ENCODE data around the gene CADM1.

The CADM1 gene

DNA sequence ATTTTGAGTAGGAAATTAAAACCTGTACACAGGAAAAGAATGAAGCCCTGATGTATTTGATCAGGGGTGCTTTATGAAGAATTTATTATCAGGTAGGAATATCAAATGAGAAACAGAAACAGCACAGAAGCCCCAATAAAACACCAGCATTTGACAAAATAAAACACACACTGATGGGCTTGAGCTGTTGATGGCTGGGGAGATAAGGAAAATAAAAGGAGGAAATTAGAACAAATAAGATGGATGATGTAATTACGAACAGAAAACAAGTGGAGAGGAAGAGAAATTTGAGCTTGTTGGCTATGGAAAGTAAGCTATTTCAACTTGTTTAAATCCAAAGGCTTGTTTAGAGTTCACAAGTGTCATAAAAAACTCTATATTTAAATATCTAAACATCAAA is 213.7 kb downstream of the CADM1 start:
- no peak for DNase-seq (ENCODE audit: low read depth in 2 of 2)
- TF ChIP-seq, protein P1, sequence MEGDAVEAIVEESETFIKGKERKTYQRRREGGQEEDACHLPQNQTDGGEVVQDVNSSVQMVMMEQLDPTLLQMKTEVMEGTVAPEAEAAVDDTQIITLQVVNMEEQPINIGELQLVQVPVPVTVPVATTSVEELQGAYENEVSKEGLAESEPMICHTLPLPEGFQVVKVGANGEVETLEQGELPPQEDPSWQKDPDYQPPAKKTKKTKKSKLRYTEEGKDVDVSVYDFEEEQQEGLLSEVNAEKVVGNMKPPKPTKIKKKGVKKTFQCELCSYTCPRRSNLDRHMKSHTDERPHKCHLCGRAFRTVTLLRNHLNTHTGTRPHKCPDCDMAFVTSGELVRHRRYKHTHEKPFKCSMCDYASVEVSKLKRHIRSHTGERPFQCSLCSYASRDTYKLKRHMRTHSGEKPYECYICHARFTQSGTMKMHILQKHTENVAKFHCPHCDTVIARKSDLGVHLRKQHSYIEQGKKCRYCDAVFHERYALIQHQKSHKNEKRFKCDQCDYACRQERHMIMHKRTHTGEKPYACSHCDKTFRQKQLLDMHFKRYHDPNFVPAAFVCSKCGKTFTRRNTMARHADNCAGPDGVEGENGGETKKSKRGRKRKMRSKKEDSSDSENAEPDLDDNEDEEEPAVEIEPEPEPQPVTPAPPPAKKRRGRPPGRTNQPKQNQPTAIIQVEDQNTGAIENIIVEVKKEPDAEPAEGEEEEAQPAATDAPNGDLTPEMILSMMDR (IDR thresholded peaks at IDR 0.05; ENCODE audit: low read depth, low read length), result no peak
- H3K4me3 ChIP-seq (replicated peaks in 1 of 2; ENCODE audit: low read depth in 2 of 2, low read length in 2 of 2), result no peak overlapping the region

DNA sequence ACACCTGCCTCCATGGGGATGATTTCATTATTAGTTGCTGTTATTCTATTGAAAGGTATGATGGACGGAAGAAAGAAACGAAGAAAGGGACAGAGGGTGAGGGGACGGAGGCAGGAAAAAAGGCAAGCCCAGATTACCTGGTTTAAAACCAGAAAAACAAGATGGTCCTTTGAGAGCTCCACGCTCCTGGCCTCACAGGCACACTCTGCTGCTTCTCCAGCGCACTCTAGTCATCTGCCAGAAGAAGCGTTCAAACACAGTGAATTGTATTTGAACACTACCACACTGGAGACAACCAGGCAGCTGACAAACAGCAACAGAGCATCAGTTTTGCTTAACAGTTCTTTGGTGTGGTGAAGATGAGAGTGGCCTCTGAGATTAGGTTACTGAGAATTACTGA is 216.9 kb downstream of the CADM1 start:
- no peak for DNase-seq (ENCODE audit: low read depth in 2 of 2)
- TF ChIP-seq, protein P1 (IDR thresholded peaks at IDR 0.05; ENCODE audit: low read depth, low read length), result no peak
- H3K4me3 ChIP-seq (replicated peaks in 1 of 2; ENCODE audit: low read depth in 2 of 2, low read length in 2 of 2), result no peak overlapping the region

DNA sequence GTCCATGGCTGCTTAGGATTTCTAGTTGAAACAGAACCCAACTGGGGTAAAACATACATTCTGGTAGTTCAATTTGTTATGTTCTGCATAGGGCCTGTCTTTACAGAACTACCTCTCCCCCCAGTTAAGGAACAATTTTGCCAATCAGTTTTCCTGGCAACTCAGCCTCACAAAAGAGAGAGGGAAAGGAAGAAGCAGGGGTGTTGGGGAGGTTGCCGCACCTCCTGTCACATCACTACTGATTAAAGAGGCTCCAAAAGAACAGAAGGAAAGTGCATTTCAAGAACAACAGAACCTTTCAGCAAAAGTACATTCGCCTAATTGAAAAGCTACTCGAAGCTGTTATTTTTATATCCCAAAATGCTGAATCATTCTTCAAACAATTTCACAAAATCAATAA is 217.6 kb downstream of the CADM1 start:
- H3K4me3 ChIP-seq (replicated peaks in 1 of 2; ENCODE audit: low read depth in 2 of 2, low read length in 2 of 2), result no peak overlapping the region
- TF ChIP-seq, protein P1 (IDR thresholded peaks at IDR 0.05; ENCODE audit: low read depth, low read length), result no peak
- DNase-seq (ENCODE audit: low read depth in 2 of 2), result no peak

DNA sequence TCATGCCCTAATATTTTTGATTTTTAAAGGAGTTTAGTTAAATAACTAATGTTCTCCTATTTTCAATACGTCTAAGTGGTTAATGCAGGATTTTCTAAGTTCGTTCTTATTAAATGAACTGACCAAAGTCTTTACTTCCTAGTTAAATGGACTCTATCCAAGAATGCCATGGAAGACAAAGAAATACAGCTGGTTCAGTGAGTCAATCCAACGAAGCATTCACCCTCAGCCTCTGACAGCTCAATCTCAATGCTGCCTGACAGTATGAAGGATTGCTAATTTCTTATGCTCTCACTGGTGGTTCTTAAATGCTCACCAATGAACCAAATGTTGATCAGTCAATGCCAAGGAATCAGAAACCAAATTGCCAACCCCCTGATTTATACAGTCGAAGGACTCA is 219.4 kb downstream of the CADM1 start:
- no peak overlapping the region for H3K4me3 ChIP-seq (replicated peaks in 1 of 2; ENCODE audit: low read depth in 2 of 2, low read length in 2 of 2)
- TF ChIP-seq, protein P1 (IDR thresholded peaks at IDR 0.05; ENCODE audit: low read depth, low read length), result no peak
- DNase-seq (ENCODE audit: low read depth in 2 of 2), result peak in 1 of 2 donors; percentile 2

DNA sequence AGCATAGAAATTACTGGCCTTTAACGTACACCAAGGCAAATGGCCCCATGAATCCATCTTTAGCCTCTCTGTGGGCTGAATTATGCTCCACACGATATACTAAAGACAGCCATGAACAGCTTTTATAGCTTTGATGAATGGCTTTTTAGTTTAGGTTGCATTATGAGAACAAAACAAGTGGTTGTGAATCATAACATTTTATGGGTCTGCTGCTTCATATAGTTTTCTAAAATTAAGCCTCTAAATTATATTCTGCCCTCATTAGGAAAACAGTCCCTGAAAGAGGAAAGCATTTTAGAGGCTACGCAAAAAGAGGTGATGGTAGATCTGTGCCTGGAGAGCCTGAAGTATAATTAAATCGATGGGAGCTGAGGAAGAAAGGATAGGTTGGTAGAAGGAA is 221.3 kb downstream of the CADM1 start:
- H3K4me3 ChIP-seq (replicated peaks in 1 of 2; ENCODE audit: low read depth in 2 of 2, low read length in 2 of 2), result no peak overlapping the region
- no peak for DNase-seq (ENCODE audit: low read depth in 2 of 2)
- TF ChIP-seq, protein P1 (IDR thresholded peaks at IDR 0.05; ENCODE audit: low read depth, low read length), result no peak

DNA sequence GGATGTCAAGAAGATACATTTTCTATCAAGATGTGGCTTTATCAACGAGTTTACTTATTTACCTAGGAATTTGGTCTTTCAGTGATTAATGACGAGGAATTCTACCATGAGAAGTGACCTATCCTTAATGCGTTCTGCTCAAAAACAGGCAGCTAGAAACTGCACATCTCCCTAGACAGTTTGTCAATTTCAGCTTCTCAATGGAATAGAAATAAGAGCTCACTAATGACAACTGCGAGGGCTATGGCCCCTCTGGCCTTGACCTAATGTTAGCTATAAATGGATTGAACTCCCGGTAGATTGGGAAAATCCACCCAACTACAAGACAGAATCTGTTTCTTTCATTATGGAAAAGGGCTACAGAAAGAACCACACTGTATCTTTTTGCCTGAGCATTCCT is 223.4 kb downstream of the CADM1 start:
- no peak overlapping the region for H3K4me3 ChIP-seq (replicated peaks in 1 of 2; ENCODE audit: low read depth in 2 of 2, low read length in 2 of 2)
- TF ChIP-seq, protein P1 (IDR thresholded peaks at IDR 0.05; ENCODE audit: low read depth, low read length), result no peak
- no peak for DNase-seq (ENCODE audit: low read depth in 2 of 2)

All from cardiac fibroblast (primary cell).